ENCODE measurements around the gene GRID1. TPM values are rescaled to one million over a fixed set of nuclear protein-coding genes. Genes with fewer than 3 reads are reported as not detected.

The GRID1 gene
- total RNA-seq, 1 donor from 2014 or later: not detected

GRCh38 chr10:86331861-86332260 is 34.7 kb downstream of the GRID1 start:
- peaks cover 13% of the 10 kb centered on the region for H3K27me3 Mint-ChIP-seq
- no peak for TF ChIP-seq CTCF (IDR thresholded peaks at IDR 0.05)
- DNase-seq (no peak), ATAC-seq (ENCODE audit: low read depth) (no peak)
- H3K9me3 Mint-ChIP-seq: no peaks in the 10 kb centered on the region
- no peaks in the 10 kb centered on the region for H3K4me1 Mint-ChIP-seq
- no peaks in the 10 kb centered on the region for H3K36me3 Mint-ChIP-seq (ENCODE audit: low read depth)
- no peak overlapping the region for H3K27ac Mint-ChIP-seq
- POLR2A ChIA-PET: no interaction called here
- no peak overlapping the region for H3K4me3 Mint-ChIP-seq
- CTCF ChIA-PET: no interaction called here
- intact Hi-C loops (cut with micrococcal nuclease): no loop called here

GRCh38 chr10:86330778-86331763 is 35.5 kb downstream of the GRID1 start:
- no peak for ATAC-seq (ENCODE audit: low read depth)
- intact Hi-C loops (cut with micrococcal nuclease): no loop called here
- Mint-ChIP-seq H3K27me3 (peaks cover 13% of the 10 kb centered on the region), H3K27ac (no peak overlapping the region), H3K4me3 (no peak overlapping the region), H3K9me3 (no peaks in the 10 kb centered on the region), H3K4me1 (no peaks in the 10 kb centered on the region), H3K36me3 (ENCODE audit: low read depth) (no peaks in the 10 kb centered on the region)
- POLR2A ChIA-PET: no interaction called here
- DNase-seq: no peak
- CTCF ChIA-PET: no interaction called here
- TF ChIP-seq CTCF (IDR thresholded peaks at IDR 0.05): no peak

GRCh38 chr10:86329896-86330680 is 36.5 kb downstream of the GRID1 start:
- Mint-ChIP-seq H3K4me1 (no peaks in the 10 kb centered on the region), H3K9me3 (no peaks in the 10 kb centered on the region), H3K27me3 (peaks cover 15% of the 10 kb centered on the region), H3K27ac (no peak overlapping the region), H3K4me3 (no peak overlapping the region), H3K36me3 (ENCODE audit: low read depth) (no peaks in the 10 kb centered on the region)
- intact Hi-C loops (cut with micrococcal nuclease): no loop called here
- ChIA-PET CTCF (no interaction called here), POLR2A (no interaction called here)
- no peak for ATAC-seq (ENCODE audit: low read depth)
- DNase-seq: no peak
- TF ChIP-seq CTCF (IDR thresholded peaks at IDR 0.05): no peak

- CTCF ChIA-PET: no interaction called here
- no peak for DNase-seq
- no peak for ATAC-seq (ENCODE audit: low read depth)
- no peaks in the 10 kb centered on the region for H3K4me1 Mint-ChIP-seq
- POLR2A ChIA-PET: no interaction called here
- no peak for TF ChIP-seq CTCF (IDR thresholded peaks at IDR 0.05)
- no peaks in the 10 kb centered on the region for H3K9me3 Mint-ChIP-seq
- intact Hi-C loops (cut with micrococcal nuclease): no loop called here
- no peak overlapping the region for H3K27ac Mint-ChIP-seq
- H3K36me3 Mint-ChIP-seq (ENCODE audit: low read depth): no peaks in the 10 kb centered on the region
- peaks cover 15% of the 10 kb centered on the region for H3K27me3 Mint-ChIP-seq
- no peak overlapping the region for H3K4me3 Mint-ChIP-seq
Measured at GRCh38 chr10:86329093-86329710, 37.4 kb downstream of the GRID1 start.

All from activated B cell treated with CpG ODN at 0.5 μM for 24 hours (primary cell).